GM23248 (cell line): ENCODE data around the gene ADAMTSL3.

Experiments used
- EZH2 ChIP-seq: fragments of 200-600 bp; sonication (generic); IDR thresholded peaks from 2 replicates; pipeline ENCODE4 v1.6.1; 2018; ENCODE audit warnings: antibody characterized with exemption, mild to moderate bottlenecking; ENCODE audit not compliant: insufficient read depth, poor library complexity, severe bottlenecking
- EZH2phosphoT487 ChIP-seq: fragments of 200-600 bp; sonication (generic); IDR thresholded peaks from 2 replicates; pipeline ENCODE4 v1.6.1; 2018; ENCODE audit warnings: antibody characterized with exemption, moderate library complexity, mild to moderate bottlenecking, low read depth; ENCODE audit not compliant: insufficient read depth

DNA sequence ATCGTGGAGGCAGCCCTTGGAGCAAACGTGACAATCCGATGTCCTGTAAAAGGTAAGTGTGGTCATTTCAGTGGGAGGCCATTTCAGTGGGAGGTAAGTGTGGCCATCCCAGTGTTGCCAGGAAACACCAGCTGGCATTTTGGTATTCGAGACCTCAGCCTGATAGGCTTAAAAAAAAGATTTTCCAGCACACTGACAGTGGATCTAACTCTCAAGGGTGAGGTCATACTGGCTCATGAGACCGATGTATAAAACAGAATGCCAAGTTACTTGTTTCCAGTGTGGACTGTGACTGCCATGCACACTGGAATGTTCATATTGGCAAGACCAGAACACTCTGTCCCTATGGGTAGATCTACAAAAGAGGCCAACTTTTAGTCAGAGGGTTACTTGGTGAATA is 337.2 kb downstream of the ADAMTSL3 start:
- TF ChIP-seq EZH2 (no peak), EZH2phosphoT487 (no peak)
